CMK (cell line): ENCODE data around the gene EXOSC5.
"Not testable (repeated sequence)": the region's sequence is repeated elsewhere in the genome, so short reads cannot be mapped to it uniquely, and the experiment has no call there.

Source experiments
- DNase-seq: peaks from one replicate; pipeline ENCODE4 v3.0.0-alpha.2; 2010; ENCODE audit warnings: low read depth

EXOSC5 gene

DNA sequence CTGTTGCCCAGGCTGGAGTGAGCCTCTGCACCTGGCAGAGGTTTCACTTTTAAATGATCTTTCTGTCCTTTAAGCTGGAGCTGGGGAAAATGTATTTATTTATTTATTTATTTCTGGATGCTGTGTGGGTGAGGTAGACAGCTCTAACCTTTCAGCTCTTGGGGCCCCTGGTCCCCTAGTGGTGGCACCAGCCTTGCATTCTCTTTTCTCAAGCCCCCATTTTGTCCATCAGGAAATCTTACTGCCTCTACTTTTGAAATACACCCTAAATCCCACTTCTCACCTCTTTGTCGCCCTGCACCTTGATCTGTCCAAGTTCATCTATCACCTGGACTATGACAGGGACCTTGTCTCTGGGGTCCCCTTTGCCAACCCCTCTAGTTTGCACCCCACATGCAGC lies 31.1 kb downstream of the EXOSC5 start:
- no peak for DNase-seq

- DNase-seq: no peak
Measured at GRCh38 chr19:41364524-41365391, 32.4 kb downstream of the EXOSC5 start.

GRCh38 chr19:41363753-41364523 lies 33.2 kb downstream of the EXOSC5 start, which contains the start of gene B9D2:
B9D2 (minus strand) TSS chr19:41364149; CDS start chr19:41363519, 630 bp downstream.
- peak; percentile 95 for DNase-seq

DNA sequence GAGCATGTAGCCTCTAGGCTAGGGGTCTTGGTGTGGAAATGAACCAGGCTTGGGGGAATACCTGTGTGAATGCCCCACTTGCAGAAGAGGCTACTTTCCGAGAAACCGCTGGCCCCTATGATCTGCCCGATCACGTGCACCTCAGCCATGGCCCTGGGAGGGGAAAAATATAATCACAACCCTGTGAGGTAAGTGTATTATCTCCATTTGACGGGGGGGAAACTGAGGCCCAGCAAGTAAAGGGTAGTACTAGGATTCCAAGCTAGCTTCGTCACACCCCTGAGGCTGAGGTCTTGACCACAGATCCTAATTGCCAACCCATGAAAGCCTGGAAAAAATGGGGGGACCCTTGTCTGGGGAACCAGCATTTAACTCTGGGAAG lies 33.8 kb downstream of the EXOSC5 start:
- no peak for DNase-seq

- no peak for DNase-seq
Measured at GRCh38 chr19:41362143-41362847, 34.9 kb downstream of the EXOSC5 start.

DNA sequence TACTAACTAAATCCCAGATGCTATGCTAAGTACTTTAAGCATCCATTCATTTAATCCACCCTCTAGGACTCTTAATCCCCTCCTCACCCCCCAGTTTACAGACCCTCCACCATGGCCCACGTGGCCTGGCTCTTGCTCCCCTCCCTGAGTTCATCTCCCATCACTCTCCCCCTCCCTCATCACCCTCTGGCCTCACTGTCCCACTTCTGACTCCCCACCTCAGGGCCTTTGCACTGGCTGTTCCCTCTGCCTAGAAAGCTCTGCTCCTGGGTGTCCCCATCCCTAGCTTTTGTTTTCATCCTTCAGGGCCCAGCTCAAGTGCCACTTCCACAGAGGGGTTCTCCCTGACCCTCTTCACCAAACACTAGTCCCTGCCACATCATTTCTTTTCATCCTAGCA lies 37.4 kb downstream of the EXOSC5 start:
- DNase-seq: no peak

DNA sequence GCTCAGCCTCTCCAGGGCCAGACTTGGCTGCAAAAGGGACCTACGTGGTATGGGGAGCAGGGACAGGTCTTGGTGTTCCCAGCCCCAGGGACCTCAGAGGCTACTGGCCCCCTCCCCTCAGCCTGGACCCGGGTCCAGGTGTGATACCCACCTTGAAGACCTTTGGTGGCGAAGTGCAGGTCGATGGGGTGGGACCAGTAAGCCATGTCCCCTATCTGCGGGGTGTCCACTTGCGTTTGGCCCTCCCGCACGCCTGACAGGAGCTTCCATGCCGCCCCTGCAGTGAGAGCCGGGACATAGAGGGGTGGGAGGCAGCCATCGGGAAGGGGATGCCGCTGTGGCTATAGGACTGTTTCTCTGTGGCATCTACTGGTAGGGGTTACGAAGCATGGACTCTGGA lies 39.4 kb downstream of the EXOSC5 start:
- DNase-seq: no peak

DNA sequence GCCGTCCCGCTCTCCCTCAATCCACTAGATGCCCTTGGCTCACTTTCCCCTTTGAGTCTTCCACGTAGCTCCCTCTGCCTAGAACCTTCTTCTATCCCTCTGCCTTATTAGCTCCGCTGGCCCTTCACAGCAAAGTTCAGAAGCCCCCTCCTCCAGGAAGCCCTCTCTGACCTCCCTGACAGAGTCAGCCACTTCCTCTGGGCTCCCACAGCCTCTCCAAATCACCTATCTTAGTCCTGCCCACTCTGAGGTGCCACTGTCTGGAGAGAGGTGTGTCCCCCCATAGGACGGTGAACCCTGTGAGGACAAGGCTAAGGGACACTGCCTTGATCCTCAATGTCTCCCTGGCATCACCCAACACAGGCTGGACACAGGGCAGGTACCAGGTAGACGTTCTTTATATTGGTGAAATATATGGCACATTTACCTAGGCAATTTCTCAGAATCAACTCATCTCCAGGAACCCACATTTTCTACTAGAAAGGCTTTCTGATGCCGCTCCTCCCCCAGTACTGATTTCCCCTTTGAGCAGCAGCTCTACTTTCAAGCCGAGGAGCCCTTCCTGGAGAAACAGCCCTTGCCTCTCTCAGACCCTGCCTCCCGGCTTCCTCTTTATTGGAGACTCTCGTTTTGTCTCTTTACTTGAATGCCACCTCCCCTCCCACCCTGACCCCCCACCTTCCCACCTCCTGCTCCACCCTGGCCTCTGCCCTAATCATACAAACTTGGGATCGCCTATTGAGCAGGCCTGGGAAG lies 40.0 kb downstream of the EXOSC5 start:
- no peak for DNase-seq

- no peak for DNase-seq
Measured at GRCh38 chr19:41355802-41356201, 41.4 kb downstream of the EXOSC5 start.

DNA sequence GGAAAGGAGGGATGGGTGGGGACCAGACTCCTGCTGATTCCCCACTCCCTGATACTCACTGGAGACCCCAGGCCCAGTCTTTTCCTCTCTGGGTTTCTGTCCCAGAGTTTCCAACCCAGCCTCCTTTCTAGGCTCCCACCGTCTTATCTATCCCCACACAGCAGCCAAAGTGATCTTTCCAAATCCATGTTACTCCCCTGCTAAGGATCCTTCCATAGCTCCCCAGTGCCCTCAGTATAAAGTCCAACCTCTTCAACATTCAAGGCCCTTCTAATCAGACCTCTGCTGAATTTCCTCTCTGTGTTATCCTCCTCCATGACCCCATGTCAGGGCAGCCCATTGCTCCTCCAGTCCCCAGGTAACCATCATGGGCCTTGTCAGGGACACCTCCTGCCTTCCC lies 42.1 kb downstream of the EXOSC5 start:
- no peak for DNase-seq

DNA sequence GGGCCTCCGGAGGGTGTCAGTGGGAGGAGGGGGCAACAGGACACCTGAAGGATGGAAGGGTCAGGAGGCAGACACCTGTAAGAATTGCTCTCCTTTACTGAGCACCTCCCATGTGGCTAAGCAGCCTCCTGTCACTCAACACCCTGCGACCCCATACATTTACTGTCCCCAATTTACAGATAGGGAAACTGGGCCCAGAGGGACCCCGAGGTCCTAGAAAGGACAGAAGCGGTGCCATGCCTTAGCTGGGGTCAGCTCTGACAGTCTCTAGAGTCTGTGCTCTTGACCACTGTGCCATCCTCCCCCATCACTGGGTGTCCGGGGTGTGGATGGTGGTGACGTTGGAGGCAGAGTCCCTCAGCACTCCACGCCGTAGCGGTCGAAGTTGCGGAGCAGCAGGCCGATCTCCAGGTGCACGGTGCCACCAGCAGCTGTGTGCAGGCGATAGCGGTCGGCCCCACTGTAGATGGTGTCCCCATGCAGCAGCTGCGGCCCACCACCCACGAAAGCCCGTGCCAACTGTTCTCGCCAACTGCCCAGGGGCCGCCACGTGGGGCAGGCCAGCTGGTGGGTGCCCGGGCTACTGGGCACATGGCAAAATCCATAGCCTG lies 42.7 kb downstream of the EXOSC5 start:
- no peak for DNase-seq

- DNase-seq: peak; percentile 84
Measured at GRCh38 chr19:41353466-41354342, 43.5 kb downstream of the EXOSC5 start, which contains the start of gene TGFB1. TGFB1 (minus strand) TSS chr19:41353922; CDS start chr19:41353044, 878 bp downstream.

GRCh38 chr19:41352609-41353465 lies 44.3 kb downstream of the EXOSC5 start:
- DNase-seq: peak; percentile 54

- DNase-seq: no peak
Measured at GRCh38 chr19:41352279-41352608, 44.9 kb downstream of the EXOSC5 start.

DNA sequence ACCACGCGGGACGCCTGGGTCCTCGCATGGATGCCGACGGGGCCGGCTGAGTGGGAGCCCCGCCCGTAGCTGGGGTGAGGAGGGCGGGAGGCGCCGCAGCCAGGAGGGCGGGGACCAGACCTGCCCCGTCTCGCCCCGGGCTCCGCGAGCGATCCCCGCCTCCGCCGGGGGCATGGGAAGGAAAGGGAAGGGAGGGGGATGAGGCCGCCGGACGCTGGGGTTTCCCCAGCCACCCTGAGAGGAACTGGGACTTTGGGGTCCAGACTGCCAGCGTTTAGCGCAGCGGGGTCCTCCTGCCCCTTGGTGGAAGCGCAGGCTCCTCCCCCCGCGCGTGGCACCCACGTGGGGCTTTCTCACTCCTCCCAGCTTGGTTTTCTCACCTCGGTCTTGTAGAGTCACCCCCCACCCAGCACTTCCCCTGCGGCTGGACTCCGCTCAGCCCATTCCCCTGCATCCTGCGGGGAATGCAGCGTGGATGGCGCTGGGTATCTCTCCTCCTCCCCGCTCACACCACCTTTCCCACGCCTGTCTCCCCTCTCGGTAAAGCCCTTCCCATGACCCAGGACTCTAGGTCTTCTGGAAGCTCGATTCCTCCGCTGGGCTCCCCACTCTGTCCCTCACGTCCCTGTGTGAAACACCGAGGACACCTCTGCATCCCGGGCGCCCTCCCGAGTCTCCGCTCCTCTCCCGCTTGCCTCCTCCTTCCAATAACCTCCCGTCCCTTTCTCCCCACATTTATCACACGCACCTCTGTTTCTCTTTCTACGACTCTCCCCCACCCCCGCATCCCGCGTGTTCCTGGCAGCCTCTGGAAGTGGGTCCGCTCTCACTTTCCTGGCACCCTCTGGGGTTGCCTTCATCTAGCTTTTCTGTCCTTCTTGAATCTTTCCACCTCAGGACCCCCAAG lies 45.6 kb downstream of the EXOSC5 start:
- peak; percentile 91 for DNase-seq

DNA sequence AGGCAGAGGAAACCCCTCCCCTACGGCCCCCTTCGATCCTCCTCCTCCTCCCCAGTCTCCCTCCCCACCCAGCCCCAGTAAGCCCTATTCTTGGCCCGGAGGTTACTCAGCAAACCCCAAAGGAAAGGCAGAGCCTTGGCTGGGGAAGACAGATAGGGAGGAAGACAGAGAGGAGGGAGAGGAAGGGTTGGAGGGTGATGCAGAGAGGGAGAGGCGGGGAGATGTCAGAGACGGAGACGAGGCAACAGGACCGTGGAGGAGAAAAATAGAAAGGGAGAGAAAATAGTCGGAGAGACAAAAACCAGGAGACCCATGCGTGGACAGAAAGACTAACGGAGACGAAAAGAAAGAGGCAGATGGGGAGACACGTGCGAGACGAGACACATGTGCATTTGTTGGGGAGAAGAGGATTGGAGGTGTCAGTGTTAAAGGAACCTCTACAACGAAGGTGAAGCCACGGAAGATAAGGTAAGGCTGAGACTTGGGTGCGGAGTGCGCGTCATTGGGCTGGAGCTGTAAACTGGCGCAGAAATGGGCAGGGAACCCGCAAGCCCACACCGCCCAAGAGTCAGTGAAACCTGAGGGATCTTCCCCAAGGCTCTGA lies 46.3 kb downstream of the EXOSC5 start:
- peak; percentile 89 for DNase-seq

DNA sequence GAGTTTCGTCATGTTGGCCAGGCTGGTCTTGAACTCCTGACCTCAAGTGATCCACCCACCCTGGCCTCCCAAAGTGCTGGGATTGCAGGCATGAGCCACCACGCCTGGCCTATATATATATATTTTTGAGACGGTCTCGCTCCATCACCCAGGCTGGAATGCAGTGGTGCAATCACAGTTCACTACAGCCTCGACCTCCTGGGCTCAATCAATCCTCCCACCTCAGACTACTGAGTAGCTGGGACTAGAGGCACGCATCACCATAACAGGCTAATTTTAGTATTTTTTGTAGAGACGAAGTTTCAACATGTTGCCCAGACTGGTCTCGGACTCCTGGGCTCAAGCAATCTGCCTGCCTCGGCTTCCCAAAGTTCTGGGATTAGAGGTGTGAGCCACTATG lies 50.2 kb downstream of the EXOSC5 start:
- DNase-seq: not testable (repeated sequence)

DNA sequence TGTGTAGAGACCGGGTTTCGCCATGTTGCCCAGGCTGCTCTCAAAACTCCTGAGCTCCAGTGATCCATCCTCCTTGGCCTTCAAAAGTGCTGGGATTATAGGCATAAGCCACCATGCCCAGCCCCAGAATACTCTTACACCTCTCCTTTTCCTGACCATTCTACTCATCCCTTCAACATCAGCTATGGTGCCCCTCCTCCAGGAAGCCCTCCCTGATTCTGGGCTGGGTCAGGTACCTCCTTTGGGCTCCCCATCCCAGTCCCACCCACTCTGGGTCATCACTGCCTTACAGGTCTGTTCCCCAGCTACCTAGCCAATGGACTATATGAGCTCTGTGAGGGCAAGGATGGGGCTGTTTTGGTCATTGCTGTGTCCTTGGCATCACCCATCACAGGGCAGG lies 53.0 kb downstream of the EXOSC5 start:
- DNase-seq: no peak
